Endothelial cell of umbilical vein (primary cell): ENCODE measurements around the gene PCDH7. TPM values are rescaled to one million over a fixed set of nuclear protein-coding genes. Genes with fewer than 3 reads are reported as not detected.

Source experiments
- BruUV-seq: library from RNA; stranded (reverse); fragments of 400-500 nt; replicated peaks from 2 replicates; lab custom pipeline; 2021; lab: Mats Ljungman, UMichigan
- CTCF ChIA-PET: fragments of 300-600, 350-600 bp; sonication (Branson Sonifier 250); formaldehyde crosslinking; loops from one replicate; lab custom pipeline; 2021; ENCODE audit warnings: antibody characterized with exemption, inconsistent platforms; lab: Charles Lee
- POLR2A ChIA-PET: fragments of 300-600, 350-600 bp; sonication (Branson Sonifier 250); formaldehyde crosslinking; loops from one replicate; lab custom pipeline; 2021; ENCODE audit warnings: antibody characterized with exemption, inconsistent platforms; lab: Charles Lee
- DNase-seq: peaks from one replicate; pipeline ENCODE4 v3.0.0-alpha.2; 2011; ENCODE audit warnings: low read depth, low spot score
- FAIRE-seq: peaks from 2 replicates; lab custom pipeline; 2011; peaks lifted over from hg19 to GRCh38; lab: Jason Lieb, UNC
- H2AFZ ChIP-seq: 2 replicates; pipeline ENCODE4 v1.6.0; 2012; ENCODE audit warnings: low read depth, low read length, control low read depth, inconsistent platforms
- H3K27ac ChIP-seq: 2 replicates; pipeline ENCODE4 v1.5.1; 2011; ENCODE audit warnings: low read depth, mild to moderate bottlenecking, control low read depth, low read length, moderate library complexity; ENCODE audit not compliant: insufficient read depth
- H3K27me3 ChIP-seq, 2 experiments: 2 replicates each; pipeline versions ENCODE4 v1.6.0 to v1.6.1; 2011; ENCODE audit warnings: low read length in 2 of 2, mixed read lengths in 1 of 2; ENCODE audit not compliant: control insufficient read depth in 2 of 2, insufficient read depth in 2 of 2
- H3K36me3 ChIP-seq, 2 experiments: 2 replicates in 1 of 2; 3 replicates in 1 of 2; pipeline ENCODE4 v1.5.1; 2011; ENCODE audit warnings: low read length in 2 of 2, mild to moderate bottlenecking in 1 of 2, moderate library complexity in 1 of 2; ENCODE audit not compliant: control insufficient read depth in 2 of 2, insufficient read depth in 2 of 2; ENCODE audit errors: extremely low read depth in 1 of 2
- H3K4me1 ChIP-seq: 3 replicates; pipeline ENCODE4 v1.5.1; 2011; ENCODE audit warnings: mild to moderate bottlenecking, low read length; ENCODE audit not compliant: control insufficient read depth, insufficient read depth; ENCODE audit errors: extremely low read depth
- H3K4me2 ChIP-seq: 2 replicates; pipeline ENCODE4 v1.6.1; 2011; ENCODE audit warnings: low read length, control low read depth, mixed read lengths; ENCODE audit not compliant: insufficient read depth
- H3K4me3 ChIP-seq, 3 experiments: fragments of 200-600 bp in 1 of 3; sonication (generic), shearing (Covaris generic) in 1 of 3; replicated peaks in 1 of 3; 2 replicates each; pipeline ENCODE4 v1.5.1; 2011 to 2016; ENCODE audit warnings: control low read depth in 3 of 3, low read length in 3 of 3, mild to moderate bottlenecking in 2 of 3, inconsistent platforms in 1 of 3, low read depth in 1 of 3, moderate library complexity in 1 of 3; ENCODE audit not compliant: insufficient read depth in 1 of 3
- H3K79me2 ChIP-seq: 2 replicates; pipeline ENCODE4 v1.6.0; 2012; ENCODE audit warnings: low read length, inconsistent platforms; ENCODE audit not compliant: control insufficient read depth, insufficient read depth
- H3K9ac ChIP-seq: replicated peaks from 2 replicates; pipeline ENCODE3; 2011; ENCODE audit warnings: low read length, control low read depth; ENCODE audit not compliant: insufficient read depth; ENCODE audit errors: extremely low read depth
- H3K9me1 ChIP-seq: replicated peaks from 3 replicates; pipeline ENCODE4 v1.6.0; 2011; ENCODE audit warnings: mild to moderate bottlenecking, low read length; ENCODE audit not compliant: control insufficient read depth, insufficient read depth; ENCODE audit errors: extremely low read depth
- H3K9me3 ChIP-seq: replicated peaks from 2 replicates; pipeline ENCODE4 v1.5.1; 2012; ENCODE audit warnings: low read length, inconsistent platforms; ENCODE audit not compliant: control insufficient read depth, insufficient read depth
- H4K20me1 ChIP-seq: replicated peaks from 2 replicates; pipeline ENCODE3; 2011; ENCODE audit warnings: mild to moderate bottlenecking, low read length; ENCODE audit not compliant: control insufficient read depth, insufficient read depth; ENCODE audit errors: extremely low read depth
- EZH2 ChIP-seq: IDR thresholded peaks from 2 replicates; pipeline ENCODE4 v1.6.1; 2012; ENCODE audit warnings: borderline replicate concordance, low read depth, mild to moderate bottlenecking, moderate library complexity, low read length, inconsistent platforms; ENCODE audit not compliant: severe bottlenecking
- FOS ChIP-seq: IDR thresholded peaks from 2 replicates; pipeline ENCODE4 v1.6.1; 2011; ENCODE audit warnings: mild to moderate bottlenecking, low read length, moderate library complexity, borderline replicate concordance; ENCODE audit not compliant: insufficient read depth
- GATA2 ChIP-seq: IDR thresholded peaks from 2 replicates; pipeline ENCODE4 v1.7.0; 2011; ENCODE audit warnings: low read depth, mild to moderate bottlenecking, moderate library complexity, mixed read lengths, low read length; ENCODE audit not compliant: insufficient read length, insufficient read depth
- JUN ChIP-seq: IDR thresholded peaks from 2 replicates; pipeline ENCODE4 v1.6.1; 2011; ENCODE audit warnings: borderline replicate concordance, low read depth; ENCODE audit not compliant: insufficient read length, insufficient read depth
- MAX ChIP-seq: IDR thresholded peaks from 2 replicates; pipeline ENCODE4 v1.6.1; 2011; ENCODE audit not compliant: insufficient read depth, insufficient read length
- MYC ChIP-seq: IDR thresholded peaks from one replicate; pipeline ENCODE4 v1.6.1; 2011; ENCODE audit warnings: mild to moderate bottlenecking, low read depth, low read length
- POLR2A ChIP-seq: IDR thresholded peaks from 2 replicates; pipeline ENCODE4 v1.6.1; 2012; ENCODE audit warnings: low read depth, mild to moderate bottlenecking, control low read depth, low read length
- POLR2AphosphoS5 ChIP-seq: IDR thresholded peaks from 2 replicates; pipeline ENCODE4 v1.6.1; 2012; ENCODE audit warnings: low read depth, mild to moderate bottlenecking, control low read depth, low read length, moderate library complexity; ENCODE audit not compliant: insufficient read depth
- dilution Hi-C: fragments of 300-500 bp; cut with MboI; formaldehyde crosslinking; loops from one replicate; pipeline ENCODE4 v1.15.0; 2019; ENCODE audit warnings: low sequenced_read_pairs; ENCODE audit not compliant: extremely low pct_ligation_motif_present
- intact Hi-C: fragments of 100-400 bp; cut with micrococcal nuclease; formaldehyde crosslinking; loops from one replicate; pipeline ENCODE4 v1.10.0; 2022
- polyA plus RNA-seq, 4 experiments: library from polyadenylated mRNA; depleted of rRNA in 3 of 4; stranded (reverse) in 3 of 4; unstranded in 1 of 4; fragments of >200 nt; gene quantifications; 2 replicates each; pipeline versions ENCODE4 v1.2.1 to v1.2.3, GENCODE V29; 2011 to 2012; ENCODE audit warnings: missing spikeins in 1 of 4
- total RNA-seq: library from RNA; stranded (reverse); gene quantifications from 2 replicates; pipeline ENCODE4 v1.2.3, GENCODE V29; 2021
- TF ChIP-seq, protein P1 (sequence below), 2 donors: IDR thresholded peaks; 1 replicate in 1 of 2; 2 replicates in 1 of 2; pipeline ENCODE4 v1.5.1; 2011; ENCODE audit warnings: low read length in 2 of 2, mild to moderate bottlenecking in 2 of 2, moderate library complexity in 2 of 2, control low read depth in 1 of 2, inconsistent platforms in 1 of 2, low read depth in 1 of 2; ENCODE audit not compliant: insufficient read depth in 1 of 2; ENCODE audit errors: extremely low read depth in 1 of 2

PCDH7 gene
- total and polyA plus RNA-seq, 2 donors (not counting 3 experiments of a cell fraction or from before 2014, with no cell fraction given), result 9.5 to 16.6 TPM

DNA sequence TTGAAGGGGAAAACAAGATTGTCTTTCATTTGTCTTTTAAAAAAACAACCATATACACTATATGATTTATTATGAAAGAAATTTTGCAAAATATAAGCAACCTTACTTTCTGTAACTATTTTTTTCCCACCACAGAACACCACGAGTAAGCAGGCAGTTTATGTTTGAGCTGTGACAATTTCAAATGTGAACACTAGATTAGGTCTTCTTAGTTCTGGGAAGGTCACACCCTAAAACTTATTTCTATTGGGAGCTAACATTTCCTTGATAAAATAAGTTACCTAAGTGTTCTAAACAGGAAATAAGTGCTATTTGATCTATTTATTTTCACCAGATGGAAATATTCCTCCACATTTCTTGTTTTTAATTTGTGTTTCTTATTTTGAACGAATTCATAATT is 50.6 kb downstream of the PCDH7 start:
- intact Hi-C loops (loop anchor here (1.0 kb wide), 2 partner anchors 43 to 51 kb away; partner anchors contain the start of gene PCDH7), dilution Hi-C loops (no loop called here)
- Histone ChIP-seq H3K9me3 (no peaks in the 10 kb centered on the region), H3K9ac (no peak overlapping the region), H2AFZ (no peak overlapping the region), H3K4me1 (peaks cover 52% of the 10 kb centered on the region), H3K36me3 (no peaks in the 10 kb centered on the region), H3K27me3 (no peaks in the 10 kb centered on the region), H3K9me1 (no peaks in the 10 kb centered on the region), H3K27ac (peak overlapping the region; percentile 60), H3K4me3 (no peak overlapping the region), H3K79me2 (no peaks in the 10 kb centered on the region), H4K20me1 (no peaks in the 10 kb centered on the region), H3K4me2 (peak overlapping the region; percentile 55)
- no TSS peak for BruUV-seq
- POLR2A ChIA-PET, result no interaction called here
- no peak for TF ChIP-seq MAX
- TF ChIP-seq POLR2A, result no peak
- TF ChIP-seq MYC, result no peak
- TF ChIP-seq, protein P1, sequence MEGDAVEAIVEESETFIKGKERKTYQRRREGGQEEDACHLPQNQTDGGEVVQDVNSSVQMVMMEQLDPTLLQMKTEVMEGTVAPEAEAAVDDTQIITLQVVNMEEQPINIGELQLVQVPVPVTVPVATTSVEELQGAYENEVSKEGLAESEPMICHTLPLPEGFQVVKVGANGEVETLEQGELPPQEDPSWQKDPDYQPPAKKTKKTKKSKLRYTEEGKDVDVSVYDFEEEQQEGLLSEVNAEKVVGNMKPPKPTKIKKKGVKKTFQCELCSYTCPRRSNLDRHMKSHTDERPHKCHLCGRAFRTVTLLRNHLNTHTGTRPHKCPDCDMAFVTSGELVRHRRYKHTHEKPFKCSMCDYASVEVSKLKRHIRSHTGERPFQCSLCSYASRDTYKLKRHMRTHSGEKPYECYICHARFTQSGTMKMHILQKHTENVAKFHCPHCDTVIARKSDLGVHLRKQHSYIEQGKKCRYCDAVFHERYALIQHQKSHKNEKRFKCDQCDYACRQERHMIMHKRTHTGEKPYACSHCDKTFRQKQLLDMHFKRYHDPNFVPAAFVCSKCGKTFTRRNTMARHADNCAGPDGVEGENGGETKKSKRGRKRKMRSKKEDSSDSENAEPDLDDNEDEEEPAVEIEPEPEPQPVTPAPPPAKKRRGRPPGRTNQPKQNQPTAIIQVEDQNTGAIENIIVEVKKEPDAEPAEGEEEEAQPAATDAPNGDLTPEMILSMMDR (IDR thresholded peaks at IDR 0.05; ENCODE audit: extremely low read depth in 1 of 2, insufficient read depth in 1 of 2, low read depth in 1 of 2, low read length in 2 of 2), result no peak
- TF ChIP-seq EZH2, result no peak
- no peak for TF ChIP-seq FOS
- TF ChIP-seq JUN, result no peak
- TF ChIP-seq GATA2, result no peak
- TF ChIP-seq POLR2AphosphoS5, result no peak
- FAIRE-seq (no peak), DNase-seq (no peak)
- CTCF ChIA-PET, result interaction anchor here (0.8 to 4.2 kb wide), 9 partner anchors 10 to 69 kb away, joined by 3 to 29 read pairs (median 4); partner anchors contain the start of gene PCDH7
